Heart left ventricle (tissue), 13 donors: ENCODE measurements around the gene ERMP1.
"Not testable (repeated sequence)": the region's sequence is repeated elsewhere in the genome, so short reads cannot be mapped to it uniquely, and the experiment has no call there.

Experiments
- POLR2A ChIP-seq, 2 donors: fragments of 450-650 bp; IDR thresholded peaks; one replicate each; pipeline ENCODE4 v1.6.1; 2017; ENCODE audit warnings: antibody characterized with exemption in 2 of 2, mild to moderate bottlenecking in 2 of 2, moderate library complexity in 2 of 2
- TF ChIP-seq, protein P1 (sequence below), 12 donors: fragments of 200-600 bp; sonication (generic) in 4 of 12; IDR thresholded peaks; one replicate each; pipeline versions ENCODE4 v1.5.0 to v1.8.0; 2018 to 2022; ENCODE audit warnings: antibody characterized with exemption in 12 of 12, mild to moderate bottlenecking in 5 of 12
- donor health status: ischemic (EF 13 %, LVEDD 7.1; RV severe dilation, severe dysfunction).
- donor health status: DM: no; HTN: yes; CAD: no.
- donor health status: DM: no; HTN: no; CAD: no.
- donor health status: ischemic (EF 25% LVEDD 6.9; RV normal size, moderate dysfunction).
- donor health status: ischemic (EF 25% LVEDD 5.7; RV mildly dilated, moderate dysfunction).
- donor health status: ischemic (EF 35%, LVEDD 5.7; RV mildly dilated, moderate dysfunction).
- donor health status: nonischemic (EF 11% LVEDD 7.7; RV severe dilation, severe dysfunction).
- donor health status: DM: yes; HTN: yes; CAD: no.
- donor health status: PGD.
- donor health status: ischemic (EF 29% LVEDD 5.4; RV normal size, mild dysfunction).
- donor health status: nonischemic (EF 23%, LVEDD 6.1; RV moderate dilation, normal function).

DNA sequence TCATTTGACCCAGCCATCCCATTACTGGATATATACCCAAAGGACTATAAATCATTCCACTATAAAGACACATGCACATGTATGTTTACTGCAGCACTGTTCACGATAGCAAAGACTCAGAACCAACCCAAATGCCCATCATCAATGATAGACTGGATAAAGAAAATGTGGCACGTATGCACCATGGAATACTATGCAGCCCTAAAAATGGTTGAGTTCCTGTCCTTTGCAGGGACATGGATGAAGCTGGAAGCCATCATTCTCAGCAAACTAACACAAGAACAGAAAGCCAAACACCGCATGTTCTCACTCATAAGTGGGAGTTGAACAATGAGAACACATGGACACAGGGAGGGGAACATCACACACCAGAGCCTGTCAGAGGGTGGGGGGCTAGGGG lies 49.5 kb downstream of the ERMP1 start:
- TF ChIP-seq, protein P1, sequence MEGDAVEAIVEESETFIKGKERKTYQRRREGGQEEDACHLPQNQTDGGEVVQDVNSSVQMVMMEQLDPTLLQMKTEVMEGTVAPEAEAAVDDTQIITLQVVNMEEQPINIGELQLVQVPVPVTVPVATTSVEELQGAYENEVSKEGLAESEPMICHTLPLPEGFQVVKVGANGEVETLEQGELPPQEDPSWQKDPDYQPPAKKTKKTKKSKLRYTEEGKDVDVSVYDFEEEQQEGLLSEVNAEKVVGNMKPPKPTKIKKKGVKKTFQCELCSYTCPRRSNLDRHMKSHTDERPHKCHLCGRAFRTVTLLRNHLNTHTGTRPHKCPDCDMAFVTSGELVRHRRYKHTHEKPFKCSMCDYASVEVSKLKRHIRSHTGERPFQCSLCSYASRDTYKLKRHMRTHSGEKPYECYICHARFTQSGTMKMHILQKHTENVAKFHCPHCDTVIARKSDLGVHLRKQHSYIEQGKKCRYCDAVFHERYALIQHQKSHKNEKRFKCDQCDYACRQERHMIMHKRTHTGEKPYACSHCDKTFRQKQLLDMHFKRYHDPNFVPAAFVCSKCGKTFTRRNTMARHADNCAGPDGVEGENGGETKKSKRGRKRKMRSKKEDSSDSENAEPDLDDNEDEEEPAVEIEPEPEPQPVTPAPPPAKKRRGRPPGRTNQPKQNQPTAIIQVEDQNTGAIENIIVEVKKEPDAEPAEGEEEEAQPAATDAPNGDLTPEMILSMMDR (IDR thresholded peaks at IDR 0.05): not testable (repeated sequence)
- TF ChIP-seq POLR2A (IDR thresholded peaks at IDR 0.05): not testable (repeated sequence)
